RPMI8226 (cell line): Measurements from ENCODE around the gene NPLOC4.

Source experiments
- DNase-seq: peaks from one replicate; pipeline ENCODE4 v3.0.0-alpha.2; 2015

The NPLOC4 gene

DNA sequence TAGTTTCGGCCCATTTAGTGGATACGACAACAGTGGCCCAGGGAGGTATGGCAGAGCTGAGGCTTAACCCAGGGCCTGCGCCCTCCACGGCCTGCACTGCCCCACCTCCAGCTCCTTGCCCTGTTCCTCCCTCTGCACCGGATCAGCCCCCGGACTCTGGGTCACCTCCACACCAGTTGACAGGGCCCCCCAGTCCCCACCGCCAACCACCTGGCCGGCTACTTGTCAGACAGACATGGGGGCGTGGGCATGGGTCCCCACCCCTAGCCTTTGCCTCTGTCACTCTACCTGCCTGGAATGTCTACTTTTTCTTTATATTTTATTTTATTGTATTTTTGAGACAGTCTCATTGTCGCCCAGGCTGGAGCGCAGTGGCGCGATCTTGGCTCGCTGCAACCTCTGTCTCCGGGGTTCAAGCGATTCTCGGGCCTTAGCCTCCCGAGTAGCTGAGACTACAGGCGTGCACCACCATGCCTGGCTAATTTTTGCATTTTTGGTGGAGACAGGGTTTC is 121.3 kb downstream of the NPLOC4 start:
- DNase-seq = no peak

GRCh38 chr17:81514739-81515529 is 122.0 kb downstream of the NPLOC4 start:
- peak; percentile 79 for DNase-seq

DNA sequence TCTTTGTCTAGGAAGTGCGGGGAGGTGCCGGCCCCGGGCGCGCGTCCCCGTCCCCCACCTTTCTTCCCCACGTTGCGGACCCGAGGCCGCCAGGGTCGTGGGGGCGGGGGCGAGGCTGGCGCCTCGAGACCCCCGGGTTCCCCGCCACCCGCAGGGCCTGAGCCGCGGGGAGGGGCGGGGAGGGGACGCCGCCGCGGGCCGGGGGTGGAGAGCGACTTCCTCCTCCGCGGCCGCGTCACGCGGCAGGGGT is 122.5 kb downstream of the NPLOC4 start:
- no peak for DNase-seq

- DNase-seq = peak; percentile 76
These were observed 123.0 kb downstream of the NPLOC4 start for GRCh38 chr17:81513753-81514488.

DNA sequence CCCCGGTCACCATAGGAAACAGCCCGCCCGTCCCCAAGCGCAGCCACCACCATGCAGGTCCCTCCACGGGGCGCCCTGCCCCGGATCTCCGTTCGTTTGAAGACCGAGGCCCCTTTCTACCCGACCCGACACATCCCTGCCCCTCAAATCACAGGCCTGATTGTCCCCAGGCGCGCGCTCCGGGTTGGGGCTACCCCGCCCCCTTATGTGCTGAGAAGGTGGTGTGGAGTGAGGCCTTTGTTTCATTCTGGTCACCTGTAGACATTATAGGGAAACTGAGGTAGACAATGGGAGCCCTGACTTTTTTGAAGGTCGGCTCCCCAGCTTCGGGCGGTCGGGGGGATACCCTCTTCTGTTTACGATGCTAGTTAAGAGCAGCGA is 123.5 kb downstream of the NPLOC4 start:
- DNase-seq = peak; percentile 73

DNA sequence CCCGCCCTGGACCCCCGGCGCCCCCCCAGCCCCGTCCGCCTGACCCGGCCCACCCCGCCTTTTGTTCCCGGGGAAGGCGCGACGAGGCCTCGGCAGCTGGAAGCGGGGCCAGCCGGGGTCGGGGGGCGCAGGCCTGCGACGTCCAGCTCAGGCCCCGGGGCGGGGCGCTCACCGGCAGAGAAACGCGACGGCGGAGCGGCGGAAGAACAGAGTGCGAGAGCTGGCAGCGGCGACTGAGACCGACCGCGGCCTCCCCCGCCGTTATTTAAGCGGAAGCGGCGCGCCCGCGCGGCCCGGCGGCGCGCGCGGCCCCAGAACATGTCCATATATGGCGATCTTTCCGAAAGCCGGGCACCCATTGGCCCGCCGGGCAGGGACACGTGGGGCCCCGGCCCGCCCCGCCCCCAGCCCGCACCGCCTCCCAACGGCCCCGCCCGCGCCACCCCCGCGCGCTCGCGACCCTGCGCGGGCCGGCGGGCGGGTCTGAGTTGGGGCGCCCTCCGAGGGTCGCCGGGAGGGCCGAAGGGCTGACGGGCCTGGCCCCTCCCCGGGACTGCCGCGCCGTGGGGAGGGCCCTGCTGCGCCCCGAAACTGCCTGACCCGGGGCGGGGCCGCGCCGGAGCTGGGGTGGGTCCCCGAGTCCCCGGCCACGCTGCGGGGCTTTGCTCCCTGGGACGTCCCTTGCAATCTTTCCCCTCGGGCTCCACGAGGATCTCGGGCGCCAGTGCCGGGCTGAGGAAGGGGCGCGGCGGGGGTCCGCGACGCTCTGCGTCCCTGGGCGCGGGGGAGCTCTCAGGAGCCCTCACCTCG is 124.1 kb downstream of the NPLOC4 start, which contains the start of gene ACTG1:
TSS of gene ACTG1 (minus strand) at position 238 of the 810 bp plus-strand sequence. CDS start 445 bp downstream, outside the sequence.
- DNase-seq = peak; percentile 96

DNA sequence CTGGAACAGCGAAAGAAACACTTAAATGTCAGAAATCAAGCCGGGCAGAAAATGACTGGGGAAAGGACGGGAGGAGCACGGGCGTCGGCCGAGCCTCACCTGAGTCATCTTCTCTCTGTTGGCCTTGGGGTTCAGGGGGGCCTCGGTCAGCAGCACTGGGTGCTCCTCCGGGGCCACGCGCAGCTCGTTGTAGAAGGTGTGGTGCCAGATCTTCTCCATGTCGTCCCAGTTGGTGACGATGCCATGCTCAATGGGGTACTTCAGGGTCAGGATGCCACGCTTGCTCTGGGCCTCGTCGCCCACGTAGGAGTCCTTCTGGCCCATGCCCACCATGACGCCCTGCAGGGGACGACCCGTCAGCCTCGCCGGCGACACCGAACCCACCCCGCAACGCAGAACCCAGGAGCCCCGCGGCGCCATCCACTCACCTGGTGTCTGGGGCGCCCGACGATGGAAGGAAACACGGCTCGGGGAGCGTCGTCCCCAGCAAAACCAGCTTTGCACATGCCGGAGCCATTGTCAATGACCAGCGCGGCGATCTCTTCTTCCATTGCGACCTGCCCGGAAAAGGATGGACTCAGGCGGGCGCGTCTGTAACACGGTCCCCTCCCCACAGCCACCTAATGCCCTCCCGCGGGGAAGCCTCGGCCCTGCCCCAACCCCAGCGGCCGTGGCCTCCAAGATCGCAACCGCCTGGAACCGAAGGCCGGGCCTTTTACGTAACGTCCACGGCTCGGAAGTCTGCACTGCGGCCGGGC is 124.9 kb downstream of the NPLOC4 start:
- DNase-seq = no peak

DNA sequence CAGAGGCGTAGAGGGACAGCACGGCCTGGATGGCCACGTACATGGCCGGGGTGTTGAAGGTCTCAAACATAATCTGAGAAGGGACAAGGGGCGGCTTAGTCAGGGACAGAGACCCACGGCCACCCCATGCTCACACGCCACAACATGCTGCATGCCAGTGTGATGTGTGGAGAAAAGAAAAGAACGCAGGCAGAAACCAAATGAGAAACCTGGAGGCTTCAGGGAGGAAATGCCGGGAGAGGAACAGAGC is 125.4 kb downstream of the NPLOC4 start:
- DNase-seq = no peak

GRCh38 chr17:81510785-81511553 is 125.9 kb downstream of the NPLOC4 start:
- no peak for DNase-seq

DNA sequence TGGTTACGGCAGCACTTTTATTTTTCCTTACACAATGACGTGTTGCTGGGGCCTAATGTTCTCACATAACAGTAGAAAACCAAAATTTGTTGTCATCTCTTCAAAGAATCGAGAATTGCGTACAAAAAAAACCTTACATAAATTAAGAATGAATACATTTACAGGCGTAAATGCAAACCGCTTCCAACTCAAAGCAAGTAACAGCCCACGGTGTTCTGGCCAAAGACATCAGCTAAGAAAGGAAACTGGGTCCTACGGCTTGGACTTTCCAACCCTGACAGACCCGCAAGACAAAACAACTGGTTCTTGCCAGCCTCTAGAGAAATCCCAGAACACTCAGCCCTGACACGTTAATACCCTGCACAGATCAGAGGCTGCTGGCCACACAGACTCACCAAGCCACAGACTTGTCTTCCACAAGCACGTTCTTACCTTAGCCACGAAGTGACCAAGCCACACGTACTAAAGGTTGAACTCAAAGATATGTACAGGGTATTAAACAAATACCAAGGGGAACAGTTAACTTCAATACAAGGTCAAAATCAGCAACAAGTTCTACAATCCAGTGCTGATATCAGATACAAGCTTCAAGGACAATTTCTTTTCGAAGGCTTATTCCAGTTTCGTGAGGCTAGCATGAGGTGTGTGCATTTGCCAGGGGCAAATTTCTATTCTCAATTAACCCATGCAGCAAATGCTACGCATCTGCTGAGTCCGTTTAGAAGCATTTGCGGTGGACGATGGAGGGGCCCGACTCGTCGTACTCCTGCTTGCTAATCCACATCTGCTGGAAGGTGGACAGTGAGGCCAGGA is 126.7 kb downstream of the NPLOC4 start:
- no peak for DNase-seq

DNA sequence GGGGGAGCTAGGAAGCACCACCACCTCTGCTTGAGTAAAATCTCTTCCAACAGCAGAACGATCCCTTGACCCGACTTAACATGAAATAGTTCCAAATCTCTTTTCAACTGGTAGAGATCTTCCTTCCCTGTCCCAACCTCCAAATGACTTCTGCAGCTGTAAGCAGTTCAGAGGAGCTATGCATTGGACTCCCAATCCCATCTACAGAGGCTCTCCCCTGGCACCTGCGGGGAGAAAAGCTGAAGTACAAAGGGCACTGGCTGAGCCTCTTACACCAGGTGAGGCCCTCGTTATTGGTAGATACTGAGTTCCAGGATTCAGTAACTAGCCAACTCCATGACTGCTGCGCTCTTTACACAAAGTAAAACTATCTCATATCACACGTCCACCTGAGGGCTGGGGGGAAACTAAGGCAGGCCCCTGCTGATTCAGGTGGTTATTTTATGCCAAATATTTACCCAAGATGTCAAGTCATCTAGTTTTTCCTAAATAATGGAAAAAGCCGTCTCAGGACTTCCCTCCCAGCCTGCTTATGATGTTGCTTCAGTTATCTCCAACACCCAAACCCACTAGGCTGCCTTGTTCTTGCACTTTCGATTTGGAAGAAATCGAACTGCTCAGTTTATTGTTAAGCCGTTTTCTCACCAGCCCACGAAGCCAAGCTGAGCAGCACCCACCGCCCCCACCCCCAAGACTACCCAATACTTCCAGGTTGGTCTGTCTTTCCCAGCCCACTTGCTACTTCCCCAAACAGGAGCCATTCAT is 127.5 kb downstream of the NPLOC4 start:
- DNase-seq = peak; percentile 48

DNA sequence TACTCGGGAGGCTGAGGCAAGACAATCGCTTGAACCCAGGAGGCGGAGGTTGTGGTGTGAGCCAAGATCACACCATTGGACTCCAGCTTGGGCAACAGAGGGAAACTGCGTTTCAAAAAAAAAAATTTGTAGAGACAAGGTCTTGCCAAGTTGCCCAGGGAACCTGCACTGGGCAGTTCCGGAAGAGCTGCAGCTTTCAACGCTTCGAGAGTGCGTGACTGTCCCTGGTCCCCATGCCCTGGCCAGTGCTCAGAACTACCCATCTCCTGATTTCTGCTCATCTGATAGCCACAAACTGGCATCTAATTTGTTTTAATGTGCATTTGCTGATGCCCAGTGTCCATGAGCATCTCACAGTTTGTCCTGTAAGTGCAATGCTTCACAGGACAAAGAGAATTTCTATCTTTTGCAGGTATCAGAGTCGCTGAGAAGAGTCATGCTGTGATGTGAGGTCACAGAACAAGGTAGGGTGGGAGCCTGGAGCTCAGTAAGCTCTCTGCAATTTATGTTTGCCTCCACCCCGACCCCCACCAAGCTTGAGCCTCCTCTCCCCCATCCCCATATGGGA is 128.2 kb downstream of the NPLOC4 start:
- DNase-seq = no peak
